HepG2 (cell line): ENCODE data around the gene RNF208. TPM values are rescaled to one million over a fixed set of nuclear protein-coding genes. Genes with fewer than 3 reads are reported as not detected.

Experiments used
- ARNTL ChIP-seq: sonication (generic); formaldehyde crosslinking; IDR thresholded peaks from 2 replicates; pipeline ENCODE4 v1.4.0; 2020; ENCODE audit warnings: mild to moderate bottlenecking, missing genetic modification reagents
- BHLHE40 ChIP-seq: IDR thresholded peaks from 2 replicates; pipeline ENCODE4 v1.6.1; 2011; ENCODE audit warnings: low read length, improper control_type of control experiment
- CENPT ChIP-seq: sonication (generic); formaldehyde crosslinking; IDR thresholded peaks from 2 replicates; pipeline ENCODE4 v1.8.0; 2022; ENCODE audit warnings: low read depth, mild to moderate bottlenecking, moderate library complexity, missing genetic modification reagents
- ETV5 ChIP-seq: IDR thresholded peaks from 2 replicates; pipeline ENCODE4 v1.6.1; 2018; ENCODE audit warnings: missing biosample characterization, missing genetic modification reagents, inconsistent platforms, borderline replicate concordance
- HES4 ChIP-seq: sonication (generic); formaldehyde crosslinking; IDR thresholded peaks from 2 replicates; pipeline ENCODE4 v1.9.0; 2021; ENCODE audit warnings: mild to moderate bottlenecking, missing genetic modification reagents, borderline replicate concordance
- NAIF1 ChIP-seq: sonication (generic); formaldehyde crosslinking; IDR thresholded peaks from 2 replicates; pipeline ENCODE4 v1.5.0; 2020; ENCODE audit warnings: mild to moderate bottlenecking, missing genetic modification reagents, borderline replicate concordance
- NR2F2 ChIP-seq: IDR thresholded peaks from 2 replicates; pipeline ENCODE4 v1.6.1; 2012; ENCODE audit warnings: low read depth, inconsistent platforms, borderline replicate concordance
- RARA ChIP-seq: IDR thresholded peaks from 2 replicates; pipeline ENCODE4 v1.6.1; 2016; ENCODE audit warnings: missing genetic modification reagents, missing compliant biosample characterization
- SRSF1 ChIP-seq: fragments of 200-400 bp; formaldehyde crosslinking; optimal IDR thresholded peaks from 2 replicates; pipeline ENCODE3; 2017; ENCODE audit warnings: mild to moderate bottlenecking, low read depth, low read length, moderate library complexity
- ZNF234 ChIP-seq: sonication (generic); formaldehyde crosslinking; conservative IDR thresholded peaks from 2 replicates; pipeline ENCODE4 v1.5.1; 2020; ENCODE audit warnings: mild to moderate bottlenecking, missing genetic modification reagents
- ZNF496 ChIP-seq: sonication (generic); formaldehyde crosslinking; IDR thresholded peaks from 2 replicates; pipeline ENCODE4 v1.8.1; 2023; ENCODE audit warnings: mild to moderate bottlenecking, moderate library complexity, missing genetic modification reagents; ENCODE audit not compliant: insufficient replicate concordance
- ZNF556 ChIP-seq: sonication (generic); formaldehyde crosslinking; IDR thresholded peaks from 2 replicates; pipeline ENCODE4 v1.4.0; 2020; ENCODE audit warnings: mild to moderate bottlenecking, missing genetic modification reagents, borderline replicate concordance
- ZNF724P ChIP-seq: sonication (generic); formaldehyde crosslinking; IDR thresholded peaks from 2 replicates; pipeline ENCODE4 v1.8.0; 2022; ENCODE audit warnings: missing genetic modification reagents, borderline replicate concordance
- ZNF790 ChIP-seq: sonication (generic); formaldehyde crosslinking; IDR thresholded peaks from 2 replicates; pipeline ENCODE4 v1.8.0; 2022; ENCODE audit warnings: missing genetic modification reagents, mild to moderate bottlenecking, borderline replicate concordance
- ZNF883 ChIP-seq: sonication (generic); formaldehyde crosslinking; IDR thresholded peaks from 2 replicates; pipeline ENCODE4 v1.5.1; 2020; ENCODE audit warnings: mild to moderate bottlenecking, missing genetic modification reagents; ENCODE audit errors: not compliant biosample characterization
- polyA plus RNA-seq, 8 experiments: library from polyadenylated mRNA; depleted of rRNA in 3 of 8; stranded (reverse) in 7 of 8; unstranded in 1 of 8; fragments of >200 nt; fragmentation: Illumina TruSeq in 4 of 8; extraction: Trizol in 4 of 8; gene quantifications; 2 replicates each; pipeline versions ENCODE4 v1.2.1 to v1.2.3, GENCODE V29; 2011 to 2016; ENCODE audit warnings: low read depth in 4 of 8, missing spikeins in 1 of 8, mixed read lengths in 1 of 8; ENCODE audit not compliant: insufficient read depth in 1 of 8
- total RNA-seq, 5 experiments: library from RNA; depleted of rRNA; stranded (reverse); fragments of >200 nt; fragmentation: Illumina TruSeq; extraction: Trizol; gene quantifications; 2 replicates each; pipeline ENCODE4 v1.2.3, GENCODE V29; 2016; ENCODE audit warnings: low read depth in 1 of 5
- TF ChIP-seq, protein P1 (sequence below): sonication (generic); formaldehyde crosslinking; IDR thresholded peaks from 2 replicates; pipeline ENCODE4 v1.4.0; 2020; ENCODE audit warnings: missing genetic modification reagents
- TF ChIP-seq, protein P2 (sequence below): sonication (generic); formaldehyde crosslinking; IDR thresholded peaks from 2 replicates; pipeline ENCODE4 v1.4.0; 2020; ENCODE audit warnings: mild to moderate bottlenecking, missing genetic modification reagents, borderline replicate concordance
- TF ChIP-seq, protein P3 (sequence below): sonication (generic); formaldehyde crosslinking; IDR thresholded peaks from 2 replicates; pipeline ENCODE4 v1.5.0; 2020; ENCODE audit warnings: missing genetic modification reagents
- TF ChIP-seq, protein P4 (sequence below): sonication (generic); formaldehyde crosslinking; IDR thresholded peaks from 2 replicates; pipeline ENCODE4 v1.4.0; 2020; ENCODE audit warnings: missing genetic modification reagents

Gene RNF208
- total and polyA plus RNA-seq, 2 of the 13 experiments (the other 11 are each of a cell fraction or from before 2014, with no cell fraction given): 1.6 to 2.1 TPM

DNA sequence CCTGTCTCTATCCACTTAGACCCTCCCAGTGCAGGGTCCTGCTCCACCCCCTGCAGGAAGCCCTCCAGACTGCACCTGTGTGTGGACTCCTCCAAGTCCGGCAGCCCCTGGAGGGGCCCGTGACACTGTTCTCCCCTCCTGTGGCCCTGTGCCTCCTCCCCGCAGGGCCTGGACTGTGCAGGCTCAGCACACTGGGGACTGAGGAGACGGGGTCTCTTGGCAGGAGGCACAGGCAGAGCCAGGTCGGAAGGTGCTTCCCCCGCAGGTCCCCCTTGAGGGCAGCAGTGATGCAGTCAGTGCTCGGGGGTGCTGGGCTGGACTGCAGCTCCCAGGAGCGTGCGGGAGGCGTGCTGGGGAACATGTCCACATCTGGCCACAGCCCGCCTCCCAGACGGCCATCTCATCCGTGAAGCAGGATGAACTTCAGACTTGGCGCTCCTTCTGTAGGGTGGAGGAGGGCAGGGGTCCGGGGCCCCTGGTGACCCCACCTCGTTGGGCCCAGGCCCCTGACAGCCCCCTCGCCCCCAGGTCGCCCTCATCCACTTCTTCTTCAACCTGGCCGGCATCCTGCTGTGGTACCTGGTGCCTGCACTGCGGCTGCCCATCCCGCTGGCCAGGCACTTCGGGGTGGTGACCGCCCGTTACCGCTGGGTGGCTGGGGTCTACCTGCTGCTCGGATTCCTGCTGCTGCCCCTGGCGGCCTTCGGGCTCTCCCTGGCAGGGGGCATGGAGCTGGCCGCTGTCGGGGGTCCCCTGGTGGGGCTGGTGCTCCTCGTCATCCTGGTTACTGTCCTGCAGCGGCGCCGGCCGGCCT is 13.6 kb upstream of the RNF208 start (continued):
- TF ChIP-seq NAIF1 (CRISPR knock-in tag) (0 out of 2 replicates have a peak, but pooled peaks have one; percentile 12), ZNF883 (CRISPR knock-in tag) (peak; percentile 20), ZNF724P (CRISPR knock-in tag) (no peak), ETV5 (CRISPR knock-in tag) (peak; percentile 45; the same call in 1 of the 2 replicates), HES4 (peak; percentile 61; the same call in 1 of the 2 replicates), RARA (CRISPR knock-in tag) (peak; percentile 45; the same call in 1 of the 2 replicates), CENPT (0 out of 2 replicates have a peak, but pooled peaks have one; percentile 2), ZNF234 (0 out of 2 replicates have a peak, but pooled peaks have one; percentile 79), ZNF790 (peak; percentile 79; the same call in 1 of the 2 replicates), ZNF556 (CRISPR knock-in tag) (no peak), ARNTL (CRISPR knock-in tag) (peak; percentile 50; the same call in 1 of the 2 replicates), SRSF1 (no peak), ZNF496 (no peak), BHLHE40 (peak; percentile 61; the same call in 1 of the 2 replicates), NR2F2 (no peak)
- TF ChIP-seq, protein P1, sequence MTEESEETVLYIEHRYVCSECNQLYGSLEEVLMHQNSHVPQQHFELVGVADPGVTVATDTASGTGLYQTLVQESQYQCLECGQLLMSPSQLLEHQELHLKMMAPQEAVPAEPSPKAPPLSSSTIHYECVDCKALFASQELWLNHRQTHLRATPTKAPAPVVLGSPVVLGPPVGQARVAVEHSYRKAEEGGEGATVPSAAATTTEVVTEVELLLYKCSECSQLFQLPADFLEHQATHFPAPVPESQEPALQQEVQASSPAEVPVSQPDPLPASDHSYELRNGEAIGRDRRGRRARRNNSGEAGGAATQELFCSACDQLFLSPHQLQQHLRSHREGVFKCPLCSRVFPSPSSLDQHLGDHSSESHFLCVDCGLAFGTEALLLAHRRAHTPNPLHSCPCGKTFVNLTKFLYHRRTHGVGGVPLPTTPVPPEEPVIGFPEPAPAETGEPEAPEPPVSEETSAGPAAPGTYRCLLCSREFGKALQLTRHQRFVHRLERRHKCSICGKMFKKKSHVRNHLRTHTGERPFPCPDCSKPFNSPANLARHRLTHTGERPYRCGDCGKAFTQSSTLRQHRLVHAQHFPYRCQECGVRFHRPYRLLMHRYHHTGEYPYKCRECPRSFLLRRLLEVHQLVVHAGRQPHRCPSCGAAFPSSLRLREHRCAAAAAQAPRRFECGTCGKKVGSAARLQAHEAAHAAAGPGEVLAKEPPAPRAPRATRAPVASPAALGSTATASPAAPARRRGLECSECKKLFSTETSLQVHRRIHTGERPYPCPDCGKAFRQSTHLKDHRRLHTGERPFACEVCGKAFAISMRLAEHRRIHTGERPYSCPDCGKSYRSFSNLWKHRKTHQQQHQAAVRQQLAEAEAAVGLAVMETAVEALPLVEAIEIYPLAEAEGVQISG (CRISPR knock-in tag): peak; percentile 54; the same call in 1 of the 2 replicates
- TF ChIP-seq, protein P2, sequence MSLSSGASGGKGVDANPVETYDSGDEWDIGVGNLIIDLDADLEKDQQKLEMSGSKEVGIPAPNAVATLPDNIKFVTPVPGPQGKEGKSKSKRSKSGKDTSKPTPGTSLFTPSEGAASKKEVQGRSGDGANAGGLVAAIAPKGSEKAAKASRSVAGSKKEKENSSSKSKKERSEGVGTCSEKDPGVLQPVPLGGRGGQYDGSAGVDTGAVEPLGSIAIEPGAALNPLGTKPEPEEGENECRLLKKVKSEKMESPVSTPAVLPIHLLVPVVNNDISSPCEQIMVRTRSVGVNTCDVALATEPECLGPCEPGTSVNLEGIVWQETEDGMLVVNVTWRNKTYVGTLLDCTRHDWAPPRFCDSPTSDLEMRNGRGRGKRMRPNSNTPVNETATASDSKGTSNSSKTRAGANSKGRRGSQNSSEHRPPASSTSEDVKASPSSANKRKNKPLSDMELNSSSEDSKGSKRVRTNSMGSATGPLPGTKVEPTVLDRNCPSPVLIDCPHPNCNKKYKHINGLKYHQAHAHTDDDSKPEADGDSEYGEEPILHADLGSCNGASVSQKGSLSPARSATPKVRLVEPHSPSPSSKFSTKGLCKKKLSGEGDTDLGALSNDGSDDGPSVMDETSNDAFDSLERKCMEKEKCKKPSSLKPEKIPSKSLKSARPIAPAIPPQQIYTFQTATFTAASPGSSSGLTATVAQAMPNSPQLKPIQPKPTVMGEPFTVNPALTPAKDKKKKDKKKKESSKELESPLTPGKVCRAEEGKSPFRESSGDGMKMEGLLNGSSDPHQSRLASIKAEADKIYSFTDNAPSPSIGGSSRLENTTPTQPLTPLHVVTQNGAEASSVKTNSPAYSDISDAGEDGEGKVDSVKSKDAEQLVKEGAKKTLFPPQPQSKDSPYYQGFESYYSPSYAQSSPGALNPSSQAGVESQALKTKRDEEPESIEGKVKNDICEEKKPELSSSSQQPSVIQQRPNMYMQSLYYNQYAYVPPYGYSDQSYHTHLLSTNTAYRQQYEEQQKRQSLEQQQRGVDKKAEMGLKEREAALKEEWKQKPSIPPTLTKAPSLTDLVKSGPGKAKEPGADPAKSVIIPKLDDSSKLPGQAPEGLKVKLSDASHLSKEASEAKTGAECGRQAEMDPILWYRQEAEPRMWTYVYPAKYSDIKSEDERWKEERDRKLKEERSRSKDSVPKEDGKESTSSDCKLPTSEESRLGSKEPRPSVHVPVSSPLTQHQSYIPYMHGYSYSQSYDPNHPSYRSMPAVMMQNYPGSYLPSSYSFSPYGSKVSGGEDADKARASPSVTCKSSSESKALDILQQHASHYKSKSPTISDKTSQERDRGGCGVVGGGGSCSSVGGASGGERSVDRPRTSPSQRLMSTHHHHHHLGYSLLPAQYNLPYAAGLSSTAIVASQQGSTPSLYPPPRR (CRISPR knock-in tag): no peak
- TF ChIP-seq, protein P3, sequence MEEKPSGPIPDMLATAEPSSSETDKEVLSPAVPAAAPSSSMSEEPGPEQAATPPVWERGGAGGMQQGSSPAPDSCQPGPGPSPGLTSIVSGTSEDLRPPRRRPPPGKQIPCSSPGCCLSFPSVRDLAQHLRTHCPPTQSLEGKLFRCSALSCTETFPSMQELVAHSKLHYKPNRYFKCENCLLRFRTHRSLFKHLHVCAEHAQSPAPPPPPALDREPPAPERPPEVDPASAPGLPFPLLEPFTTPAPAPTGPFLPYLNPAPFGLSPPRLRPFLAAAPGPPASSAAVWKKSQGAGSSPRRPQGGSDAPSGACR (CRISPR knock-in tag): no peak
- TF ChIP-seq, protein P4, sequence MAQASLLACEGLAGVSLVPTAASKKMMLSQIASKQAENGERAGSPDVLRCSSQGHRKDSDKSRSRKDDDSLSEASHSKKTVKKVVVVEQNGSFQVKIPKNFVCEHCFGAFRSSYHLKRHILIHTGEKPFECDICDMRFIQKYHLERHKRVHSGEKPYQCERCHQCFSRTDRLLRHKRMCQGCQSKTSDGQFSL: no peak
